A549 (cell line): ENCODE measurements around the gene UBQLN4. TPM values are rescaled to one million over a fixed set of nuclear protein-coding genes. Genes with fewer than 3 reads are reported as not detected.

ENCODE experiments used
- ATAC-seq, 2 experiments: fragments of 200-7000 bp in 1 of 2; fragments of >200 bp in 1 of 2; cut with Nextera tagmentation in 1 of 2; cut with Tn5 transposase in 1 of 2; 3 replicates each; pipeline versions ENCODE4 v1.8.0 to v1.9.1; 2018 to 2020; ENCODE audit warnings: mild to moderate bottlenecking in 1 of 2, moderate library complexity in 1 of 2
- CTCF ChIA-PET: fragments of 300-600 bp; sonication (Branson Sonifier 250); formaldehyde crosslinking; extraction: SDS; loops from one replicate; lab custom pipeline; 2021; ENCODE audit warnings: antibody characterized with exemption, inconsistent platforms; lab: Yijun Ruan, JAX
- POLR2A ChIA-PET: fragments of 350-600 bp; formaldehyde crosslinking; extraction: SDS; loops from one replicate; lab custom pipeline; 2021; ENCODE audit warnings: antibody characterized with exemption, inconsistent platforms; lab: Yijun Ruan, JAX
- DNase-seq, 2 experiments: peaks; one replicate each; pipeline versions ENCODE4 v3.0.0 to v3.0.0-alpha.2; 2011 to 2016; ENCODE audit warnings: low read depth in 1 of 2, low spot score in 1 of 2
- FAIRE-seq: peaks from 2 replicates; lab custom pipeline; 2011; peaks lifted over from hg19 to GRCh38; lab: Jason Lieb, UNC
- H3K27ac ChIP-seq, 2 experiments: fragments of >200 bp; sonication (Bioruptor Twin); formaldehyde crosslinking; 3 replicates each; pipeline ENCODE4 v1.5.1; 2016 to 2017
- H3K4me1 ChIP-seq: fragments of >200 bp; sonication (Bioruptor Twin); formaldehyde crosslinking; 3 replicates; pipeline ENCODE4 v1.6.1; 2016
- H3K4me2 ChIP-seq: fragments of >200 bp; sonication (Bioruptor Twin); formaldehyde crosslinking; 3 replicates; pipeline ENCODE4 v1.6.1; 2016
- H3K4me3 ChIP-seq: fragments of >200 bp; sonication (Bioruptor Twin); formaldehyde crosslinking; 3 replicates; pipeline ENCODE4 v1.5.1; 2016
- H3K9me3 ChIP-seq: fragments of >200 bp; sonication (Bioruptor Twin); formaldehyde crosslinking; 3 replicates; pipeline ENCODE4 v1.6.1; 2016
- ATOH8 ChIP-seq: fragments of 250-450 bp; sonication (Bioruptor Pico); IDR thresholded peaks from 2 replicates; pipeline ENCODE4 v1.5.0; 2020; ENCODE audit warnings: low read depth, mild to moderate bottlenecking, moderate library complexity
- BCL3 ChIP-seq: fragments of >200 bp; sonication (Bioruptor Twin); formaldehyde crosslinking; IDR thresholded peaks from 3 replicates; pipeline ENCODE4 v1.6.1; 2016
- BHLHE40 ChIP-seq: IDR thresholded peaks from 2 replicates; pipeline ENCODE4 v1.6.1; 2012; ENCODE audit warnings: low read depth, low read length, inconsistent platforms
- CBX2 ChIP-seq: fragments of 200-600 bp; sonication (generic); IDR thresholded peaks from 2 replicates; pipeline ENCODE4 v1.6.1; 2016; ENCODE audit warnings: low read depth, mild to moderate bottlenecking, borderline replicate concordance
- CEBPB ChIP-seq, 2 experiments: fragments of >200 bp in 1 of 2; sonication (Bioruptor Twin) in 1 of 2; formaldehyde crosslinking in 1 of 2; IDR thresholded peaks; 2 replicates each; pipeline ENCODE4 v1.6.1; 2012 to 2016
- ESRRA ChIP-seq: fragments of 150-350 bp; IDR thresholded peaks from 2 replicates; pipeline ENCODE4 v1.6.1; 2014; ENCODE audit warnings: mild to moderate bottlenecking, low read length, borderline replicate concordance
- GATA3 ChIP-seq: IDR thresholded peaks from 2 replicates; pipeline ENCODE4 v1.6.1; 2012; ENCODE audit warnings: borderline replicate concordance
- HOXB5 ChIP-seq: fragments of 250-450 bp; sonication (Bioruptor Pico); IDR thresholded peaks from 2 replicates; pipeline ENCODE4 v1.5.0; 2020; ENCODE audit warnings: mild to moderate bottlenecking, moderate library complexity
- MAX ChIP-seq: IDR thresholded peaks from 2 replicates; pipeline ENCODE4 v1.6.1; 2012
- MAZ ChIP-seq: fragments of 150-350 bp; IDR thresholded peaks from 2 replicates; pipeline ENCODE4 v1.6.1; 2014; ENCODE audit warnings: antibody characterized with exemption, low read depth, low read length, borderline replicate concordance
- NFE2L2 ChIP-seq: fragments of 150-350 bp; conservative IDR thresholded peaks from 2 replicates; pipeline ENCODE4 v1.6.1; 2014; ENCODE audit warnings: low read length
- NPAS2 ChIP-seq: fragments of 250-450 bp; sonication (Bioruptor Pico); IDR thresholded peaks from 2 replicates; pipeline ENCODE4 v1.8.0; 2022; ENCODE audit warnings: mild to moderate bottlenecking, moderate library complexity, borderline replicate concordance
- PBX3 ChIP-seq: IDR thresholded peaks from 2 replicates; pipeline ENCODE4 v1.6.1; 2012
- POLR2AphosphoS2 ChIP-seq: conservative IDR thresholded peaks from 2 replicates; pipeline ENCODE4 v1.6.1; 2012; ENCODE audit warnings: low read length, improper control_type of control experiment, inconsistent platforms
- RAD21 ChIP-seq, 2 experiments: fragments of >200 bp in 1 of 2; sonication (Bioruptor Twin) in 1 of 2; formaldehyde crosslinking in 1 of 2; IDR thresholded peaks in 1 of 2; conservative IDR thresholded peaks in 1 of 2; 2 replicates in 1 of 2; 3 replicates in 1 of 2; pipeline ENCODE4 v1.6.1; 2012 to 2018; ENCODE audit warnings: inconsistent platforms in 1 of 2
- RARB ChIP-seq: fragments of 250-450 bp; sonication (Bioruptor Pico); IDR thresholded peaks from 2 replicates; pipeline ENCODE4 v1.8.0; 2021; ENCODE audit warnings: mild to moderate bottlenecking, moderate library complexity
- SREBF2 ChIP-seq: fragments of 450-650 bp; IDR thresholded peaks from 2 replicates; pipeline ENCODE4 v1.6.1; 2014; ENCODE audit warnings: mild to moderate bottlenecking, moderate library complexity
- USF2 ChIP-seq: fragments of 450-650 bp; IDR thresholded peaks from 2 replicates; pipeline ENCODE4 v1.6.1; 2014; ENCODE audit warnings: antibody characterized with exemption
- ZC3H11A ChIP-seq: fragments of 450-650 bp; IDR thresholded peaks from 2 replicates; pipeline ENCODE4 v1.6.1; 2014; ENCODE audit warnings: antibody characterized with exemption, mild to moderate bottlenecking
- ZFP36 ChIP-seq: fragments of 450-650 bp; IDR thresholded peaks from 2 replicates; pipeline ENCODE4 v1.6.1; 2014; ENCODE audit warnings: borderline replicate concordance; ENCODE audit not compliant: partially characterized antibody
- WGBS: methylation state at CpG from one replicate; pipeline ENCODE4 v1.1.6; 2017; ENCODE audit errors: missing lambda C conversion rate; 5-methylcytosine and 5-hydroxymethylcytosine counted together
- polyA plus RNA-seq, 4 experiments: library from polyadenylated mRNA; depleted of rRNA in 3 of 4; stranded (reverse); fragments of >200 nt; fragmentation: RNase III in 1 of 4; extraction: RNeasy Plus Mini Kit Qiagen cat#74134 plus additional on column Dnase treatment in 1 of 4; gene quantifications; 2 replicates in 3 of 4; 3 replicates in 1 of 4; pipeline ENCODE4 v1.2.3, GENCODE V29; 2011 to 2017

The UBQLN4 gene
- polyA plus RNA-seq, 2 of the 4 experiments (the other 2 are of a cell fraction), result 38.2 to 42.0 TPM

GRCh38 chr1:156081917-156082308 lies 28.3 kb upstream of the UBQLN4 start:
- peak overlapping the region; percentile 83 for H3K4me3 ChIP-seq
- peaks cover 25% of the 10 kb centered on the region for H3K4me1 ChIP-seq
- peak overlapping the region; percentile 88 to 93 for H3K27ac ChIP-seq
- no peak for DNase-seq
- no peaks in the 10 kb centered on the region for H3K9me3 ChIP-seq
- peak overlapping the region; percentile 100 for H3K4me2 ChIP-seq
- WGBS, result 4% methylated on average over 3 of the region's 10 CpGs
- no peak for TF ChIP-seq NFE2L2
- TF ChIP-seq ATOH8, result no peak
- no peak for TF ChIP-seq CEBPB (IDR thresholded peaks at IDR 0.05)
- TF ChIP-seq HOXB5, result no peak
- TF ChIP-seq MAX, result no peak
- no peak for TF ChIP-seq NPAS2
- no peak for TF ChIP-seq BCL3
- TF ChIP-seq SREBF2, result no peak
- TF ChIP-seq RAD21 (conservative IDR thresholded peaks at IDR 0.05 in 1 of 2, IDR thresholded peaks at IDR 0.05 in 1 of 2), result no peak
- TF ChIP-seq RARB (CRISPR knock-in tag), result no peak
- TF ChIP-seq CBX2, result no peak
- TF ChIP-seq USF2, result no peak
- TF ChIP-seq ZFP36, result no peak
- no peak for TF ChIP-seq BHLHE40
- no peak for TF ChIP-seq ESRRA
- no peak for TF ChIP-seq PBX3
- no peak for TF ChIP-seq MAZ
- TF ChIP-seq GATA3, result no peak
- TF ChIP-seq POLR2AphosphoS2, result no peak
- TF ChIP-seq, all 56 proteins: peak for 0
- FAIRE-seq (no peak), ATAC-seq (0 out of 6 replicates have a peak, but pooled peaks of 1 of the 2 experiments have one; percentile 2)
- CTCF ChIA-PET, result interaction anchor here (0.6 to 29.4 kb wide), 8 partner anchors 9 to 621 kb away, joined by 3 to 2239 read pairs (median 4); partner anchors contain the start of genes LMNA and SEMA4A
- POLR2A ChIA-PET, result interaction anchor here (1.1 to 1.4 kb wide), 2 partner anchors 32 to 44 kb away, joined by 3 to 4 read pairs; no protein-coding TSS in a partner anchor

- Histone ChIP-seq H3K4me1 (peaks cover 19% of the 10 kb centered on the region), H3K4me3 (peak overlapping the region; percentile 83), H3K9me3 (no peaks in the 10 kb centered on the region), H3K27ac (peak overlapping the region; percentile 88 to 93), H3K4me2 (peak overlapping the region; percentile 100)
- ChIA-PET CTCF (interaction anchor here (0.6 to 29.4 kb wide), 6 partner anchors 21 to 620 kb away, joined by 3 to 2239 read pairs (median 4); partner anchors contain the start of genes LMNA and SEMA4A), POLR2A (no interaction called here)
- TF ChIP-seq MAX, result peak; percentile 72
- TF ChIP-seq ZC3H11A, result no peak
- FAIRE-seq (no peak), DNase-seq (no peak), ATAC-seq (no peak)
- 62% methylated on average over 13 of the region's 61 CpGs for WGBS
Measured at GRCh38 chr1:156081180-156081916, 27.8 kb upstream of the UBQLN4 start.
